DND-41 (cell line): Measurements from ENCODE around the gene SPACA5.

ENCODE experiments used
- ATAC-seq: fragments of 200-7000 bp; cut with Tn5 transposase; 3 replicates; pipeline ENCODE4 v1.9.1; 2021; ENCODE audit warnings: low read depth; ENCODE audit not compliant: insufficient read depth
- DNase-seq: peaks from one replicate; pipeline ENCODE4 v3.0.0-alpha.2; 2020
- H2AFZ ChIP-seq: 2 replicates; pipeline ENCODE4 v1.6.0; 2012; ENCODE audit warnings: low read depth, low read length
- H3K27ac ChIP-seq: 2 replicates; pipeline ENCODE4 v1.5.1; 2012; ENCODE audit warnings: low read length, inconsistent platforms
- H3K27me3 ChIP-seq: fragments of 200-600 bp; sonication (generic); 2 replicates; pipeline ENCODE4 v1.6.0; 2012; ENCODE audit warnings: low read length, mild to moderate bottlenecking, inconsistent platforms; ENCODE audit not compliant: insufficient read depth, poor library complexity
- H3K36me3 ChIP-seq: 2 replicates; pipeline ENCODE4 v1.5.1; 2012; ENCODE audit warnings: low read length, inconsistent platforms; ENCODE audit not compliant: insufficient read depth
- H3K4me1 ChIP-seq: 2 replicates; pipeline ENCODE4 v1.5.1; 2012; ENCODE audit warnings: mild to moderate bottlenecking, low read length; ENCODE audit not compliant: insufficient read depth
- H3K4me2 ChIP-seq: 2 replicates; pipeline ENCODE4 v1.6.0; 2012; ENCODE audit warnings: mild to moderate bottlenecking, moderate library complexity, low read length, inconsistent platforms; ENCODE audit not compliant: insufficient read depth
- H3K4me3 ChIP-seq, 2 experiments: fragments of 200-600 bp in 1 of 2; shearing (Covaris generic) in 1 of 2; 2 replicates each; pipeline ENCODE4 v1.5.1; 2012 to 2016; ENCODE audit warnings: inconsistent platforms in 2 of 2, low read length in 2 of 2, mild to moderate bottlenecking in 2 of 2, low read depth in 1 of 2, moderate library complexity in 1 of 2
- H3K79me2 ChIP-seq: 2 replicates; pipeline ENCODE4 v1.6.0; 2012; ENCODE audit warnings: low read length, inconsistent platforms; ENCODE audit not compliant: insufficient read depth
- H3K9ac ChIP-seq: 2 replicates; pipeline ENCODE4 v1.6.0; 2012; ENCODE audit warnings: low read depth, mild to moderate bottlenecking, inconsistent platforms, low read length, moderate library complexity
- H3K9me3 ChIP-seq: 2 replicates; pipeline ENCODE4 v1.5.1; 2012; ENCODE audit warnings: low read length, moderate library complexity, mild to moderate bottlenecking, inconsistent platforms; ENCODE audit not compliant: insufficient read depth, severe bottlenecking
- H4K20me1 ChIP-seq: 2 replicates; pipeline ENCODE4 v1.6.0; 2012; ENCODE audit warnings: low read length; ENCODE audit not compliant: insufficient read depth
- EZH2 ChIP-seq: IDR thresholded peaks from 3 replicates; pipeline ENCODE4 v1.6.1; 2012; ENCODE audit warnings: borderline replicate concordance, low read depth, mild to moderate bottlenecking, moderate library complexity, low read length, inconsistent platforms; ENCODE audit not compliant: severe bottlenecking
- TF ChIP-seq, protein P1 (sequence below): IDR thresholded peaks from 2 replicates; pipeline ENCODE4 v1.5.1; 2012; ENCODE audit warnings: borderline replicate concordance, low read length, moderate library complexity, mild to moderate bottlenecking; ENCODE audit not compliant: poor library complexity, severe bottlenecking; ENCODE audit errors: extremely low read depth

SPACA5 gene

DNA sequence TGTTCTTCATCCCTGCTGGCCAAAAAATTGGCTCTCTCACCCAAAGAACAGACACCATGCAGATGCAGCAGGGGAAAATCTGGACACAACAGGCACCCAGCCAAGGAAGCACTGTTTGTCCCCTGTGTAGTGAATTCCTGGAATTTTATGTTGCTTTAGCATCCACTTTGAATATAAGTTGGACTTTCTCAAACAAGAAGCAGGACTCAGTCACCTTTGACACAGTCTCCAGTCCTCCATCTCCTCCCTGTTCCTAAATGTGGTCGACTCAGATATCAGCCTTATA lies 14.8 kb upstream of the SPACA5 start:
- H3K4me3 ChIP-seq: no peak overlapping the region
- TF ChIP-seq EZH2: no peak
- peaks cover 32% of the 10 kb centered on the region for H3K79me2 ChIP-seq
- H3K9me3 ChIP-seq: no peaks in the 10 kb centered on the region
- DNase-seq (no peak), ATAC-seq (no peak)
- peaks cover 46% of the 10 kb centered on the region for H3K36me3 ChIP-seq
- no peak overlapping the region for H3K27ac ChIP-seq
- H3K27me3 ChIP-seq: no peaks in the 10 kb centered on the region
- no peak overlapping the region for H3K4me2 ChIP-seq
- no peak overlapping the region for H2AFZ ChIP-seq
- H4K20me1 ChIP-seq: no peaks in the 10 kb centered on the region
- H3K9ac ChIP-seq: no peak overlapping the region
- H3K4me1 ChIP-seq: no peaks in the 10 kb centered on the region

DNA sequence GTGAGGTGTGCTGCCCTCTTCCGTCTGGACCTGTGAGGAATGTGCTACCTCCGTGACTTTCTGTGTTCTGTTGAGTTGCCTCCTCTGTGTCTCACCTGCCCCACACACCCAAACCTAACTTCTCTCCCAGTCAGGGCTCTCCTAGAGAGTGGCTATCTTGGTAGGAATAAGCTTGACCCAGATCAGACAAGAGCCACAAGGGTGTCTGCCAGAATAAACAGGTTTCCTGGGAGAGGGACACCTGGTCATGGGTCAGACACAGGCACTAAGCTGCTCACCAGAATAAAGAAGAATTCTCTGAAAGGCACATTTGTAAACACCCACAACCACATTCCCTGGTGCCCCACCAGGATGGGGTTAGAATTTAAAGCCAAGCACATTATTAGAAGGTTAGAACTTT lies 14.1 kb upstream of the SPACA5 start:
- Histone ChIP-seq H2AFZ (no peak overlapping the region), H3K79me2 (peaks cover 32% of the 10 kb centered on the region), H3K36me3 (peaks cover 40% of the 10 kb centered on the region)

DNA sequence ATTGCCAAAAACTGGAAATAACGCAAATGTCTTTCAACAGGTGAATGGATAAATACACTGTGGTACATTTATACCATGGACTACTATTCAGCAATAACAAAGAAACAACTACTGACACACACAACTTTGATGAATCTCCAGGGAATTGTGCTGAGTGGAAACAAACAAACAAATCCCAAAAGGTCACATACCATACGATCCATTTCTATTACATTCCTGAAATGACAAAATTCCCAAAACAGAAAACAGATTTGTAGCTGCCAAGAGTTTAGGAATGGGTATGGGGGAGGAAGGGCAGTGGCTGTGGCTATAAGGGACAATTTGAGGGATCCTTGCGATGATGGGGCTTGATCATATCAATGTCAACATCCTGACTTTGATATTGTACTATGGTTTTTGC lies 5.5 kb upstream of the SPACA5 start:
- Histone ChIP-seq H3K27ac (no peak overlapping the region), H3K4me1 (peaks cover 20% of the 10 kb centered on the region; the same call in 1 of the 2 replicates), H4K20me1 (no peaks in the 10 kb centered on the region), H3K4me3 (no peak overlapping the region), H2AFZ (no peak overlapping the region), H3K4me2 (peak overlapping the region; percentile 39; the same call in 1 of the 2 replicates), H3K36me3 (peaks cover 17% of the 10 kb centered on the region), H3K9me3 (no peaks in the 10 kb centered on the region), H3K9ac (no peak overlapping the region), H3K27me3 (no peaks in the 10 kb centered on the region), H3K79me2 (peaks cover 45% of the 10 kb centered on the region)
- DNase-seq (no peak), ATAC-seq (no peak)
- TF ChIP-seq EZH2: no peak
- TF ChIP-seq, protein P1, sequence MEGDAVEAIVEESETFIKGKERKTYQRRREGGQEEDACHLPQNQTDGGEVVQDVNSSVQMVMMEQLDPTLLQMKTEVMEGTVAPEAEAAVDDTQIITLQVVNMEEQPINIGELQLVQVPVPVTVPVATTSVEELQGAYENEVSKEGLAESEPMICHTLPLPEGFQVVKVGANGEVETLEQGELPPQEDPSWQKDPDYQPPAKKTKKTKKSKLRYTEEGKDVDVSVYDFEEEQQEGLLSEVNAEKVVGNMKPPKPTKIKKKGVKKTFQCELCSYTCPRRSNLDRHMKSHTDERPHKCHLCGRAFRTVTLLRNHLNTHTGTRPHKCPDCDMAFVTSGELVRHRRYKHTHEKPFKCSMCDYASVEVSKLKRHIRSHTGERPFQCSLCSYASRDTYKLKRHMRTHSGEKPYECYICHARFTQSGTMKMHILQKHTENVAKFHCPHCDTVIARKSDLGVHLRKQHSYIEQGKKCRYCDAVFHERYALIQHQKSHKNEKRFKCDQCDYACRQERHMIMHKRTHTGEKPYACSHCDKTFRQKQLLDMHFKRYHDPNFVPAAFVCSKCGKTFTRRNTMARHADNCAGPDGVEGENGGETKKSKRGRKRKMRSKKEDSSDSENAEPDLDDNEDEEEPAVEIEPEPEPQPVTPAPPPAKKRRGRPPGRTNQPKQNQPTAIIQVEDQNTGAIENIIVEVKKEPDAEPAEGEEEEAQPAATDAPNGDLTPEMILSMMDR: no peak

More for the DNA sequence above, 14.1 kb upstream of the SPACA5 start:
- no peak for TF ChIP-seq EZH2
- TF ChIP-seq, protein P1: no peak
- Histone ChIP-seq H3K27ac (no peak overlapping the region), H3K9ac (no peak overlapping the region), H3K4me2 (no peak overlapping the region), H3K4me1 (no peaks in the 10 kb centered on the region), H3K9me3 (no peaks in the 10 kb centered on the region), H3K4me3 (no peak overlapping the region), H3K27me3 (no peaks in the 10 kb centered on the region), H4K20me1 (no peaks in the 10 kb centered on the region)
- no peak for ATAC-seq
- DNase-seq: no peak

DNA sequence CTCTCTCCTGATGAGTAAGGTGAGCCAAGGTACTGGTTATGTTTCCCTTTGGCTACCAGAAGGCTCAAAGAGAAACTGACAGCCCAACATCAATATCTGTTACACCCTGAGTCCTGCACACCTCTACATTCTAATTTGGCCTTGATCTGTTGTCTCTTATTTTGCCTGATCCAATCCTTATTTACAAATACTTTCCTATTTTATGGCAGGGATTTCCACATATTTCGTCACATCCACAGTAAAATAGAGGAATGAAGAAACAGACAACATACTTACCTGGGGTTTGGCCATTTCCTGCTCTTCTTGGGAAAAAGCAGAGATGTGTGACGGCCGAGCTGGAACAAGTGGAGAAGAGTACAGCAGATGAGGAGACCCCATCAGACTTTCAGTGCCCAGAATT lies 4.5 kb upstream of the SPACA5 start:
- H3K27me3 ChIP-seq: no peaks in the 10 kb centered on the region
- peaks cover 38% of the 10 kb centered on the region for H3K79me2 ChIP-seq
- H2AFZ ChIP-seq: no peak overlapping the region
- no peak for DNase-seq
- peak overlapping the region in 1 of 2 experiments; percentile 95; a peak in 2 of 4 replicates for H3K4me3 ChIP-seq
- H4K20me1 ChIP-seq: no peaks in the 10 kb centered on the region
- 0 out of 2 replicates have a peak overlapping the region, but pooled peaks have one; percentile 86 for H3K9ac ChIP-seq
- no peak for TF ChIP-seq EZH2
- TF ChIP-seq, protein P1: no peak
- peaks cover 10% of the 10 kb centered on the region for H3K36me3 ChIP-seq
- H3K4me1 ChIP-seq: peaks cover 20% of the 10 kb centered on the region; the same call in 1 of the 2 replicates
- peak overlapping the region; percentile 70 for H3K4me2 ChIP-seq
- no peak for ATAC-seq
- peak overlapping the region; percentile 22; the same call in 1 of the 2 replicates for H3K27ac ChIP-seq
- H3K9me3 ChIP-seq: no peaks in the 10 kb centered on the region
